ENCODE measurements around the gene OASL. TPM values are rescaled to one million over a fixed set of nuclear protein-coding genes. Genes with fewer than 3 reads are reported as not detected.

Gene OASL
- total and polyA plus RNA-seq, 4 experiments from 2014 or later, result 5.6 to 9.8 (median 8.4) TPM

GRCh38 chr12:121015825-121016766 is 22.9 kb downstream of the OASL start, which contains the start of gene C12orf43:
Gene C12orf43 (minus strand): TSS chr12:121016487. CDS start chr12:121016474, 13 bp downstream.
- H3K4me1 ChIP-seq (ENCODE audit: insufficient read depth, low read length), result peaks cover 15% of the 10 kb centered on the region
- Mint-ChIP-seq H3K9me3 (no peaks in the 10 kb centered on the region), H3K4me1 (peaks cover 17 to 29% (median 23%) of the 10 kb centered on the region in 4 donors), H3K36me3 (peaks cover 20 to 33% of the 10 kb centered on the region in 2 donors), H3K4me3 (peak within 1 kb of the TSS; percentile 90 to 100 (median 96)), H3K27me3 (no peaks in the 10 kb centered on the region), H3K27ac (peak within 1 kb of the TSS; percentile 78 to 99 (median 97))
- peak; percentile 87 to 94 (median 89) for DNase-seq
- H3K9me3 ChIP-seq (ENCODE audit: control insufficient read depth in 1 of 2, low read length in 2 of 2), result no peaks in the 10 kb centered on the region
- CTCF ChIA-PET (ENCODE audit: partially characterized antibody), result interaction anchor here (1.0 to 1.6 kb wide), 3 partner anchors 11 to 367 kb away, joined by 3 to 6 read pairs (median 3); no protein-coding TSS in a partner anchor
- peak within 1 kb of the TSS; percentile 71 for H3K27ac ChIP-seq (ENCODE audit: low read depth, low read length)
- H3K36me3 ChIP-seq (ENCODE audit: insufficient read depth, low read length), result peaks cover 20% of the 10 kb centered on the region
- peak within 1 kb of the TSS; percentile 90 to 91 for H3K4me3 ChIP-seq (ENCODE audit: low read length in 2 of 2)
- H3K27me3 ChIP-seq (ENCODE audit: insufficient read depth, low read length), result no peaks in the 10 kb centered on the region
- POLR2A ChIA-PET (ENCODE audit: partially characterized antibody), result interaction anchor here (0.6 to 1.3 kb wide), 5 partner anchors 19 to 119 kb away, joined by 3 to 15 read pairs (median 4); partner anchors contain the start of gene OASL
- intact Hi-C loops (cut with micrococcal nuclease), result loop anchor here (1.0 to 2.0 kb wide), 5 partner anchors 18 to 328 kb away; partner anchors contain the start of gene OASL

- H3K9me3 ChIP-seq (ENCODE audit: control insufficient read depth in 1 of 2, low read length in 2 of 2), result no peaks in the 10 kb centered on the region
- DNase-seq, result no peak
- ChIA-PET POLR2A (ENCODE audit: partially characterized antibody) (no interaction called here), CTCF (ENCODE audit: partially characterized antibody) (interaction anchor here (0.7 to 1.2 kb wide), 3 partner anchors 83 to 365 kb away, joined by 3 to 4 read pairs (median 3); no protein-coding TSS in a partner anchor)
- peaks cover 20 to 45% of the 10 kb centered on the region in 2 donors for H3K36me3 Mint-ChIP-seq
- H3K4me3 Mint-ChIP-seq, result peak overlapping the region in 5 of 8 donors; percentile 6 to 55 (median 25)
- H3K4me3 ChIP-seq (ENCODE audit: low read length in 2 of 2), result no peak overlapping the region
- H3K27me3 Mint-ChIP-seq, result no peaks in the 10 kb centered on the region
- peaks cover 29% of the 10 kb centered on the region for H3K36me3 ChIP-seq (ENCODE audit: insufficient read depth, low read length)
- H3K4me1 ChIP-seq (ENCODE audit: insufficient read depth, low read length), result peaks cover 15% of the 10 kb centered on the region
- intact Hi-C loops (cut with micrococcal nuclease), result no loop called here
- H3K27ac Mint-ChIP-seq, result peak overlapping the region in 1 of 7 donors; percentile 9
- H3K27ac ChIP-seq (ENCODE audit: low read depth, low read length), result no peak overlapping the region
- H3K9me3 Mint-ChIP-seq, result no peaks in the 10 kb centered on the region
- H3K27me3 ChIP-seq (ENCODE audit: insufficient read depth, low read length), result no peaks in the 10 kb centered on the region
- peaks cover 17 to 29% (median 23%) of the 10 kb centered on the region in 4 donors for H3K4me1 Mint-ChIP-seq
Measured at GRCh38 chr12:121013715-121014114, 25.3 kb downstream of the OASL start.

- H3K27me3 ChIP-seq (ENCODE audit: insufficient read depth, low read length), result no peaks in the 10 kb centered on the region
- intact Hi-C loops (cut with micrococcal nuclease), result no loop called here
- no peak for DNase-seq
- H3K36me3 ChIP-seq (ENCODE audit: insufficient read depth, low read length), result peaks cover 45% of the 10 kb centered on the region
- POLR2A ChIA-PET (ENCODE audit: partially characterized antibody), result no interaction called here
- Mint-ChIP-seq H3K27ac (no peak overlapping the region), H3K4me1 (peaks cover 17 to 27% (median 22%) of the 10 kb centered on the region in 4 donors), H3K9me3 (no peaks in the 10 kb centered on the region), H3K4me3 (peak overlapping the region in 1 of 8 donors; percentile 31), H3K36me3 (peaks cover 27 to 61% of the 10 kb centered on the region in 2 donors), H3K27me3 (no peaks in the 10 kb centered on the region)
- no peak overlapping the region for H3K27ac ChIP-seq (ENCODE audit: low read depth, low read length)
- peaks cover 15% of the 10 kb centered on the region for H3K4me1 ChIP-seq (ENCODE audit: insufficient read depth, low read length)
- CTCF ChIA-PET (ENCODE audit: partially characterized antibody), result no interaction called here
- no peaks in the 10 kb centered on the region for H3K9me3 ChIP-seq (ENCODE audit: control insufficient read depth in 1 of 2, low read length in 2 of 2)
- no peak overlapping the region for H3K4me3 ChIP-seq (ENCODE audit: low read length in 2 of 2)
Measured at GRCh38 chr12:121011820-121012219, 27.2 kb downstream of the OASL start.

DNA sequence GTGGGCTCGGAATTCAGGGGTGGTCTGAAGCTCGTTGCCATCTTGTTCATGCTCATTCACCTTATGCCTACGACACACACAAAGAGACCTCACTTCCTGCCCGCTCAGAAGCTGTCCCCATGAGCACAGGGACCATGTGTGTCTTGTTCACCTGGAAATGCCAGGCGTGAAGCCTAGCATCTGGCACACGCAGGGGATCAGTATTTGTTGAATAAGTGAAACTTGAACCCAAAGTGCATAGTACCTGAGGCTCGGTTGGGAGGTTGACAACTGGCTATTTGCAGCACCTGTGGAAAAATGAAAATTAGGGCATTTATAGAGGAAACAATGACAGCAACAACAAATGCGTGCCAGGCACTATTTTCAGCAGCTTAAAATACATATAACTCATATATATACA is 28.2 kb downstream of the OASL start:
- no peaks in the 10 kb centered on the region for H3K27me3 Mint-ChIP-seq
- no peaks in the 10 kb centered on the region for H3K9me3 Mint-ChIP-seq
- peaks cover 27 to 62% of the 10 kb centered on the region in 2 donors for H3K36me3 Mint-ChIP-seq
- H3K27me3 ChIP-seq (ENCODE audit: insufficient read depth, low read length), result no peaks in the 10 kb centered on the region
- peaks cover 45% of the 10 kb centered on the region for H3K36me3 ChIP-seq (ENCODE audit: insufficient read depth, low read length)
- no peak overlapping the region for H3K4me3 ChIP-seq (ENCODE audit: low read length in 2 of 2)
- no peak overlapping the region for H3K4me3 Mint-ChIP-seq
- H3K4me1 Mint-ChIP-seq, result peaks cover 13 to 20% (median 16%) of the 10 kb centered on the region in 4 donors
- H3K9me3 ChIP-seq (ENCODE audit: control insufficient read depth in 1 of 2, low read length in 2 of 2), result no peaks in the 10 kb centered on the region
- H3K27ac ChIP-seq (ENCODE audit: low read depth, low read length), result no peak overlapping the region
- DNase-seq, result no peak
- H3K4me1 ChIP-seq (ENCODE audit: insufficient read depth, low read length), result peaks cover 9% of the 10 kb centered on the region
- intact Hi-C loops (cut with micrococcal nuclease), result no loop called here
- CTCF ChIA-PET (ENCODE audit: partially characterized antibody), result no interaction called here
- POLR2A ChIA-PET (ENCODE audit: partially characterized antibody), result interaction anchor here (1.2 kb wide), 1 partner anchor 26 kb away, joined by 3 read pairs; no protein-coding TSS in a partner anchor
- H3K27ac Mint-ChIP-seq, result peak overlapping the region in 1 of 7 donors; percentile 19

DNA sequence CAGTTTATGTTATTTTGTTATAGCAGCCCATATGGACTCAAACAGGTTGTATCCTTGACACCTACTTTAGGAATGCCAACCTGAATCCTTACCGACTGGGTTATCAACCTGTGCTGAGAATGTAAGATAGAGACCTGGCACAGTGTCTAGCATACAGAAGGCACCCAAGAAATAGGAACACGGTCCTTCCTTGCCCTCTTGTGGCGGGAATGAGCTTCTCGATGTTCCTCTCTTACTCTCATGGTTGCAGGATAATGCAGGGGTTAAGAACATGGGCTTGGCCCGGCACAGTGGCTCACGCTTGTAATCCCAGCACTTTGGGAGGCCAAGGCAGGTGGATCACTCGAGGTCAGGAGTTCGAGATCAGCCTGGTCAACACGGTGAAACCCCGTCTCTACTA is 29.3 kb downstream of the OASL start:
- peaks cover 46% of the 10 kb centered on the region for H3K36me3 ChIP-seq (ENCODE audit: insufficient read depth, low read length)
- no peak for DNase-seq
- intact Hi-C loops (cut with micrococcal nuclease), result loop anchor here (5.0 kb wide), 1 partner anchor 103 kb away; no protein-coding TSS in a partner anchor
- H3K27ac ChIP-seq (ENCODE audit: low read depth, low read length), result no peak overlapping the region
- no peaks in the 10 kb centered on the region for H3K4me1 ChIP-seq (ENCODE audit: insufficient read depth, low read length)
- no peaks in the 10 kb centered on the region for H3K27me3 ChIP-seq (ENCODE audit: insufficient read depth, low read length)
- no peak overlapping the region for H3K4me3 ChIP-seq (ENCODE audit: low read length in 2 of 2)
- POLR2A ChIA-PET (ENCODE audit: partially characterized antibody), result no interaction called here
- peaks cover 5 to 9% (median 7%) of the 10 kb centered on the region in 4 donors for H3K4me1 Mint-ChIP-seq
- peaks cover 32 to 70% of the 10 kb centered on the region in 2 donors for H3K36me3 Mint-ChIP-seq
- no peak overlapping the region for H3K4me3 Mint-ChIP-seq
- H3K9me3 Mint-ChIP-seq, result no peaks in the 10 kb centered on the region
- H3K27me3 Mint-ChIP-seq, result no peaks in the 10 kb centered on the region
- H3K9me3 ChIP-seq (ENCODE audit: control insufficient read depth in 1 of 2, low read length in 2 of 2), result no peaks in the 10 kb centered on the region
- CTCF ChIA-PET (ENCODE audit: partially characterized antibody), result no interaction called here
- H3K27ac Mint-ChIP-seq, result no peak overlapping the region

DNA sequence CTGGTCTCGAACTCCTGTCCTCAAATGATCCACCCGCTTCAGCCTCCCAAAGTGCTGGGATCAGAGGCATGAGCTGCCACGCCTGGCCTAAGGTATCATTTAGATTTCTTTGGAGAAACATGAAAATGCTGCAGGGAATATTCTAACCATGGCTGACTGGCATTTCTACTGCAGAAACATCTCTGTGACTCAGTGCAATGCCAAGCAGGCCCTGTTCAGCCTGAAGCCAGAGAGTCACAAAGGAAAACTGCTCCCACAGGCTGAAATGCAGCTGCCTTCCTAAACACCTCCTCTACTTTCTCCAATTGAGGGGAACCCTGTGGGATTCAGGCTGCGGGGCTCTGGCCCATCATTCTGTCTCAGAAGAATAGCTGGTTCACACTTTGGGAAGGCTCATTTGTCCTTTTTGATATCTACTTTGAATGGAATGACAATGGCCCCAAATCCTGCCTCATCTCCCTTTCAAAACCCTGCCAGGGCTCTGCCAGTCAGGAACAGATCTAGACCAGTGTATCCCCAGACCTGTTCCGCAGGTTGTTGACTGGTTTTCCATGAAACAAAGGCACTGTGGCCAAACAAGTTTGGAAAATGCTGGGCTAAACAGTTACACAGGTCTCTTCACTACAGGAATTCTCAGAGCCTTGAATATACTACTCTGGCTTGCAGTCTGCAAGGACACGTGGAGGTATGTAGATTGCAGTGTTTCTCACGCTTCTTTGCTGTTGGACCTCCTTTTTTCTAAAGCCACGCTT is 30.5 kb downstream of the OASL start:
- no peaks in the 10 kb centered on the region for H3K27me3 Mint-ChIP-seq
- ChIA-PET POLR2A (ENCODE audit: partially characterized antibody) (interaction anchor here (0.9 kb wide), 1 partner anchor 30 kb away, joined by 3 read pairs; no protein-coding TSS in a partner anchor), CTCF (ENCODE audit: partially characterized antibody) (interaction anchor here (1.1 kb wide), 1 partner anchor 359 kb away, joined by 3 read pairs; no protein-coding TSS in a partner anchor)
- no peaks in the 10 kb centered on the region for H3K9me3 Mint-ChIP-seq
- peak overlapping the region in 1 of 7 donors; percentile 31 for H3K27ac Mint-ChIP-seq
- H3K9me3 ChIP-seq (ENCODE audit: control insufficient read depth in 1 of 2, low read length in 2 of 2), result no peaks in the 10 kb centered on the region
- intact Hi-C loops (cut with micrococcal nuclease), result loop anchor here (5.0 kb wide), 1 partner anchor 104 kb away; no protein-coding TSS in a partner anchor
- H3K27ac ChIP-seq (ENCODE audit: low read depth, low read length), result no peak overlapping the region
- peaks cover 58% of the 10 kb centered on the region for H3K36me3 ChIP-seq (ENCODE audit: insufficient read depth, low read length)
- no peaks in the 10 kb centered on the region for H3K4me1 ChIP-seq (ENCODE audit: insufficient read depth, low read length)
- no peak overlapping the region for H3K4me3 ChIP-seq (ENCODE audit: low read length in 2 of 2)
- peaks cover 37 to 78% of the 10 kb centered on the region in 2 donors for H3K36me3 Mint-ChIP-seq
- no peak for DNase-seq
- H3K4me1 Mint-ChIP-seq, result peaks cover 4 to 7% (median 6%) of the 10 kb centered on the region in 4 donors
- no peaks in the 10 kb centered on the region for H3K27me3 ChIP-seq (ENCODE audit: insufficient read depth, low read length)
- no peak overlapping the region for H3K4me3 Mint-ChIP-seq
